ENCODE data around the gene DCHS1. TPM values are rescaled to one million over a fixed set of nuclear protein-coding genes. Genes with fewer than 3 reads are reported as not detected.

The DCHS1 gene
- total and polyA plus RNA-seq, 4 donors, result 0.68 to 8.9 (median 5.8) TPM

DNA sequence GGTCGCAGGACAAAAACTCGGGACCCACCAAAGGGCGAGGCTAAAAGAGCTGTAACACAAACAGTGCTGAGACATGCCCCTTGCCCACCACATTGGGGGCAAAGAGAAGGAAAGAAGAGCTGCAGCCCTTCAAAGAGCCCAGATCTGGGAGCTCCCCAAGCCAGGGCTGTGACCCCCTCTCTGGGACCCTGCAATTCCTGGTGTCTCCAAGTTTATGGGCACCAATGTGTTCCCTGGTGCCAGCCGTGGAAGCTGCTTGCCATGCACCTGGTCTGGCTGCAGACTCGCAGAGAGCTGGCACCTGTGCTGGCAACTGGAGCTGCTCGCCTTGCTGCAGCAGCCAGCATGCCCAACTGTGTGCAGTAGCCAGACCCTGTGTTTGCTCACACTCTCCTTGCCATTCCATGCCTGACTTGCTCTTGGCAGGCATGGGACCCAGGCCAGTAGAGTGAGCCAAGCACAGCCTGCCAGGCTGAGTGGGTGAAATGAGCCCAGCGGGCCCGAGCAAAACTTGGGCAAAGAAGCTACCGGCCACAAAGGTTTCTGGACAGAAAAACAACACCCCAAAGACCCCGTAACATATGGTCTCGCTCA, 68.2 kb downstream of the DCHS1 start (continued):
- no peak for TF ChIP-seq JUND (IDR thresholded peaks at IDR 0.05)

DNA sequence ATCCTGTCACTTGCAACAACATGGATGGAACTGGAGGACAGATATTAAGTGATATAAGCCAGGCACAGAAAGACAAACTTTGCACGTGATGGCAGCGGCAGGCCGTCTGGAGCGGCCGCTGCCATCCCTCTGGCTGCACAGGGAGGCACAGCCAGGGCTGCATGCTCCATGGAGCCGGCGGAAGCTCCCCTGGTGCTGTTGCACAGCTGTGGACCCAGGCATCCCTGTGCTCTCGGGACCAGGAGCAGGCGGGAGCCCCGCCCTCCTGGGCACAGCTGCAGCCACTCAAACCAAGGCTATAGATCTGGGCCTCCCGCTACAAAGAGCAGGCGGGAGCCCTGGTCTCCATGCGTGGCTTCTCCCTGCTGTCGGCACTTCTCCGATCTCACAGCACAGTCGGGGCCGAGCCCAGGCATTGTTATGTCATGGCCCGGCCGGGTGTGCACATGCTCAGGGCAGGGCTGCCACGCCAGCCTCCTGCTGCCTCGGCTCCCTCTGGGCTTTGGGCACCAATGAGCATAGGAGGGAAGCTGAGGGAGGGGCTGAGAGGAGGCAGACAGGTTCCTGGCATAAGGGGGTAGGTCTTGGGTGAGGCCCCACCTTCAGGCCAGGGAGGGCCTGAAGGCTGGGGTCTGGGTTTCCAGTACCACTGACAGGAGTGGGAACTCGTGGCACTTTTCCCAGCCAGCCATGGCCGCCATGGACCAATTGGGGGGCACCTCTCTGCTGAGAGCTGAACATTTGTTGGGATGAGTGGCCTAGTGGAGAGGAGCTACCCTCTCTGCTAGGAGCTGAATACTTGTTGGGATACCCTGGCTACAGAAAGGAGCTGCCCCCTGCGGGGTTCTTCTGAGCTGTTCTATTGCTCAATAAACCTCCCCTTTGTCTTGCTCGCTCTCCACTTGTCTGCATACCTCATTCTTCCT, 68.9 kb downstream of the DCHS1 start:
- H3K9ac ChIP-seq (ENCODE audit: low read depth in 1 of 2, low read length in 2 of 2), result no peak overlapping the region
- H3K4me1 ChIP-seq (ENCODE audit: control insufficient read depth in 4 of 4, insufficient read depth in 4 of 4, low read length in 3 of 4), result peaks cover 0 to 3% (median 1%) of the 10 kb centered on the region in 4 donors
- DNase-seq (ENCODE audit: low spot score), result no peak
- 97% methylated on average over 25 of the region's 25 CpGs for WGBS
- no peak overlapping the region for H3K4me3 ChIP-seq (ENCODE audit: low read depth in 1 of 3, low read length in 3 of 3)
- H3K36me3 ChIP-seq (ENCODE audit: control insufficient read depth in 4 of 4, insufficient read depth in 3 of 4, low read depth in 1 of 4, low read length in 3 of 4), result peaks cover 0 to 2% (median under 1%) of the 10 kb centered on the region in 4 donors
- no peaks in the 10 kb centered on the region for H3K27me3 ChIP-seq (ENCODE audit: control insufficient read depth in 4 of 4, insufficient read depth in 4 of 4, low read length in 3 of 4)
- H3K9me3 ChIP-seq (ENCODE audit: control insufficient read depth in 4 of 4, low read length in 3 of 4), result peaks cover 0 to 9% (median 3%) of the 10 kb centered on the region in 4 donors
- no peak for TF ChIP-seq NR2F2 (IDR thresholded peaks at IDR 0.05)
- H3K27ac ChIP-seq (ENCODE audit: low read depth in 1 of 2, low read length in 2 of 2), result no peak overlapping the region

DNA sequence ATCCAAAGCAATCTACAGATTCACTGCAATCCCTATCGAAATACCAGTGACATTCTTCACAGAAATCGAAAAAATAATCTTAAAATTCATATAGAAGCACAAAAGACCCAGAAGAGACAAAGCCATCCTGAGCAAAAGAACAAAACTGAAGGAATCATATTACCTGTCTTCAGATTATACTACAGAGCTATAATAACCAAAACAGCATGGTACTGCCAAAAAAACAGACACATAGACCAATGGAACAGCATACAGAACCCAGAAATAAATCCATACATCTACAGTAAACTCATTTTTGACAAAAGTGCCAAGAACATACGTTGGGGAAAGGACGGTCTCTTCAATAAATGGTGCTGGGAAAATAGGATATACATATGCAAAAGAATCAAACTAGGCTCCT, 71.1 kb downstream of the DCHS1 start:
- Histone ChIP-seq H3K36me3 (ENCODE audit: control insufficient read depth in 4 of 4, insufficient read depth in 3 of 4, low read depth in 1 of 4, low read length in 3 of 4) (peaks cover 0 to 2% (median 0%) of the 10 kb centered on the region in 4 donors), H3K27ac (ENCODE audit: low read depth in 1 of 2, low read length in 2 of 2) (no peak overlapping the region), H3K27me3 (ENCODE audit: control insufficient read depth in 4 of 4, insufficient read depth in 4 of 4, low read length in 3 of 4) (no peaks in the 10 kb centered on the region), H3K9me3 (ENCODE audit: control insufficient read depth in 4 of 4, low read length in 3 of 4) (peaks cover 0 to 9% (median 3%) of the 10 kb centered on the region in 4 donors), H3K9ac (ENCODE audit: low read depth in 1 of 2, low read length in 2 of 2) (no peak overlapping the region), H3K4me1 (ENCODE audit: control insufficient read depth in 4 of 4, insufficient read depth in 4 of 4, low read length in 3 of 4) (peaks cover 0 to 3% (median 1%) of the 10 kb centered on the region in 4 donors), H3K4me3 (ENCODE audit: low read depth in 1 of 3, low read length in 3 of 3) (no peak overlapping the region)
- no peak for DNase-seq (ENCODE audit: low spot score)
- 96% methylated on average over 4 of the region's 4 CpGs for WGBS
- TF ChIP-seq NR2F2 (IDR thresholded peaks at IDR 0.05) (no peak), REST (IDR thresholded peaks at IDR 0.05) (no peak), ATF3 (IDR thresholded peaks at IDR 0.05) (no peak), JUND (IDR thresholded peaks at IDR 0.05) (no peak), CTCF (IDR thresholded peaks at IDR 0.05; ENCODE audit: low read depth, low read length, missing input control) (no peak), FOXA2 (IDR thresholded peaks at IDR 0.05) (no peak), RXRA (IDR thresholded peaks at IDR 0.05) (no peak), EGR1 (IDR thresholded peaks at IDR 0.05; ENCODE audit: low read depth in 2 of 2) (no peak), RAD21 (IDR thresholded peaks at IDR 0.05) (no peak), HNF4G (IDR thresholded peaks at IDR 0.05) (no peak), SP1 (IDR thresholded peaks at IDR 0.05) (no peak), GABPA (IDR thresholded peaks at IDR 0.05 in 1 of 2, conservative IDR thresholded peaks at IDR 0.05 in 1 of 2) (no peak), YY1 (IDR thresholded peaks at IDR 0.05) (no peak), FOXA1 (IDR thresholded peaks at IDR 0.05) (no peak)
- TF ChIP-seq, protein P1, sequence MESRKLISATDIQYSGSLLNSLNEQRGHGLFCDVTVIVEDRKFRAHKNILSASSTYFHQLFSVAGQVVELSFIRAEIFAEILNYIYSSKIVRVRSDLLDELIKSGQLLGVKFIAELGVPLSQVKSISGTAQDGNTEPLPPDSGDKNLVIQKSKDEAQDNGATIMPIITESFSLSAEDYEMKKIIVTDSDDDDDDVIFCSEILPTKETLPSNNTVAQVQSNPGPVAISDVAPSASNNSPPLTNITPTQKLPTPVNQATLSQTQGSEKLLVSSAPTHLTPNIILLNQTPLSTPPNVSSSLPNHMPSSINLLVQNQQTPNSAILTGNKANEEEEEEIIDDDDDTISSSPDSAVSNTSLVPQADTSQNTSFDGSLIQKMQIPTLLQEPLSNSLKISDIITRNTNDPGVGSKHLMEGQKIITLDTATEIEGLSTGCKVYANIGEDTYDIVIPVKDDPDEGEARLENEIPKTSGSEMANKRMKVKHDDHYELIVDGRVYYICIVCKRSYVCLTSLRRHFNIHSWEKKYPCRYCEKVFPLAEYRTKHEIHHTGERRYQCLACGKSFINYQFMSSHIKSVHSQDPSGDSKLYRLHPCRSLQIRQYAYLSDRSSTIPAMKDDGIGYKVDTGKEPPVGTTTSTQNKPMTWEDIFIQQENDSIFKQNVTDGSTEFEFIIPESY (IDR thresholded peaks at IDR 0.05), result no peak
